Keratinocyte (primary cell): ENCODE measurements around the gene ARHGAP19.

ENCODE experiments used
- EZH2 ChIP-seq: IDR thresholded peaks from one replicate; pipeline ENCODE4 v1.6.1; 2012; ENCODE audit warnings: inconsistent platforms, mild to moderate bottlenecking, low read length, moderate library complexity
- TF ChIP-seq, protein P1 (sequence below), 3 experiments: IDR thresholded peaks in 1 of 3; conservative IDR thresholded peaks in 1 of 3; optimal IDR thresholded peaks in 1 of 3; 2 replicates in 2 of 3; 3 replicates in 1 of 3; pipeline versions ENCODE3 to v1.5.1; 2011; ENCODE audit warnings: low read length in 3 of 3, mild to moderate bottlenecking in 3 of 3, moderate library complexity in 2 of 3, control low read depth in 1 of 3, inconsistent platforms in 1 of 3; ENCODE audit not compliant: insufficient read depth in 2 of 3; ENCODE audit errors: extremely low read depth in 1 of 3

DNA sequence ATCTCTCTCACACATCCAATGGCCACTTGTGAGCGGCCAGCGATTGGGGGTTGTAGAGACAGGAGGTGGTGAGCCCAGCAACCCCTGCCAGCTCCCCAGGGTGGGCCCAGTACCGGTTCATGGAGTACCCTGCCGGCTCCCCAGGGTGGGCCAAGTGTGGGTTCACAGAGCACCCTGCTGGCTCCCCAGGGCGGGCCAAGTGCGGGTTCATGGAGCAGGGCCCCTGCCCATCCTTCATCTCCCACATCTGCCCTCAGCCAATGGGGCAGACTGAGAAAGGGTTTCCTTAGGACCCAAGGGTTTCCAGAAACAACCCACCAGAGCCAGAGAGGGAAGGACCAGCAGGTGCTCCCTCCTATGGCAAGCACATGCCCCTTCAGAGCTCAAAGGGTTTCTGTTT lies 85.3 kb downstream of the ARHGAP19 start:
- TF ChIP-seq, protein P1, sequence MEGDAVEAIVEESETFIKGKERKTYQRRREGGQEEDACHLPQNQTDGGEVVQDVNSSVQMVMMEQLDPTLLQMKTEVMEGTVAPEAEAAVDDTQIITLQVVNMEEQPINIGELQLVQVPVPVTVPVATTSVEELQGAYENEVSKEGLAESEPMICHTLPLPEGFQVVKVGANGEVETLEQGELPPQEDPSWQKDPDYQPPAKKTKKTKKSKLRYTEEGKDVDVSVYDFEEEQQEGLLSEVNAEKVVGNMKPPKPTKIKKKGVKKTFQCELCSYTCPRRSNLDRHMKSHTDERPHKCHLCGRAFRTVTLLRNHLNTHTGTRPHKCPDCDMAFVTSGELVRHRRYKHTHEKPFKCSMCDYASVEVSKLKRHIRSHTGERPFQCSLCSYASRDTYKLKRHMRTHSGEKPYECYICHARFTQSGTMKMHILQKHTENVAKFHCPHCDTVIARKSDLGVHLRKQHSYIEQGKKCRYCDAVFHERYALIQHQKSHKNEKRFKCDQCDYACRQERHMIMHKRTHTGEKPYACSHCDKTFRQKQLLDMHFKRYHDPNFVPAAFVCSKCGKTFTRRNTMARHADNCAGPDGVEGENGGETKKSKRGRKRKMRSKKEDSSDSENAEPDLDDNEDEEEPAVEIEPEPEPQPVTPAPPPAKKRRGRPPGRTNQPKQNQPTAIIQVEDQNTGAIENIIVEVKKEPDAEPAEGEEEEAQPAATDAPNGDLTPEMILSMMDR (optimal IDR thresholded peaks at IDR 0.05 in 1 of 3, IDR thresholded peaks at IDR 0.05 in 1 of 3, conservative IDR thresholded peaks at IDR 0.05 in 1 of 3; ENCODE audit: extremely low read depth in 1 of 3, insufficient read depth in 2 of 3, low read length in 3 of 3) = no peak
- TF ChIP-seq EZH2 = no peak
